Mucosa of rectum (tissue), 2 donors: Measurements from ENCODE around the gene MED13L.

Experiments used
- H3K27ac ChIP-seq, 2 donors: one replicate each; pipeline ENCODE4 v1.7.0; 2013; ENCODE audit warnings: inconsistent platforms in 2 of 2, low read depth in 2 of 2, low read length in 2 of 2
- H3K27me3 ChIP-seq, 2 donors: one replicate each; pipeline ENCODE4 v1.7.0; 2013; ENCODE audit warnings: low read length in 2 of 2; ENCODE audit not compliant: control insufficient read depth in 2 of 2, insufficient read depth in 2 of 2
- H3K36me3 ChIP-seq, 2 donors: one replicate each; pipeline ENCODE4 v1.7.0; 2013; ENCODE audit warnings: low read length in 2 of 2; ENCODE audit not compliant: control insufficient read depth in 2 of 2, insufficient read depth in 2 of 2
- H3K4me1 ChIP-seq, 2 donors: one replicate each; pipeline ENCODE4 v1.7.0; 2013; ENCODE audit warnings: low read length in 2 of 2, mild to moderate bottlenecking in 1 of 2; ENCODE audit not compliant: control insufficient read depth in 2 of 2, insufficient read depth in 2 of 2
- H3K4me3 ChIP-seq, 2 donors: one replicate each; pipeline ENCODE4 v1.7.0; 2013; ENCODE audit warnings: low read length in 2 of 2
- H3K9ac ChIP-seq, 2 donors: one replicate each; pipeline ENCODE4 v1.7.0; 2013; ENCODE audit warnings: low read length in 2 of 2, low read depth in 1 of 2, mild to moderate bottlenecking in 1 of 2
- H3K9me3 ChIP-seq, 2 donors: one replicate each; pipeline ENCODE4 v1.7.0; 2013; ENCODE audit warnings: low read length in 2 of 2; ENCODE audit not compliant: control insufficient read depth in 2 of 2
- donor health status: healthy.
- donor health status: Normal muscosa, but diverticular disease.

MED13L gene

DNA sequence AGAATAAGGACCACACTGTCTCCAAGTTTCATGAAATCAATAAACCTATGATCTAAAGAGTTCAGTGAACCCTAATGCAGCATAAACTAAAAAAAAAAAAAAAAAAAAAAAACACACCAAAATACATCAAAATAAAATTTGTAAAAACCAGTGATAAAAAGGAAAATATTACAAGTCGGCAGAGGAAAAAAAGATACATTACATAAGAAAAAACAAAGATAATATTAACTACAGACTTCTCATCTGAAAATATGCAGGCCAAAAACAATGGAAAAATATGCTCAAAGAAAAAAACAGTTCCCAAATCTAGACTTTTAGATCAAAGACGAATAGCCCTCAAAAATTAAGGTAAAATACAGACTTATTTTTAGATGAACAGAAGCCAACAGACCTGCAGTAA lies 27.6 kb downstream of the MED13L start:
- Histone ChIP-seq H3K4me1 (peaks cover 0 to 5% of the 10 kb centered on the region in 2 donors), H3K4me3 (no peak overlapping the region), H3K9ac (no peak overlapping the region), H3K9me3 (no peaks in the 10 kb centered on the region), H3K27ac (no peak overlapping the region), H3K27me3 (no peaks in the 10 kb centered on the region), H3K36me3 (no peaks in the 10 kb centered on the region)

- Histone ChIP-seq H3K4me1 (peaks cover 0 to 15% of the 10 kb centered on the region in 2 donors), H3K27me3 (no peaks in the 10 kb centered on the region), H3K9me3 (no peaks in the 10 kb centered on the region), H3K27ac (no peak overlapping the region), H3K4me3 (no peak overlapping the region), H3K9ac (no peak overlapping the region), H3K36me3 (no peaks in the 10 kb centered on the region)
Observed at GRCh38 chr12:116248930-116249329, 28.6 kb downstream of the MED13L start.

DNA sequence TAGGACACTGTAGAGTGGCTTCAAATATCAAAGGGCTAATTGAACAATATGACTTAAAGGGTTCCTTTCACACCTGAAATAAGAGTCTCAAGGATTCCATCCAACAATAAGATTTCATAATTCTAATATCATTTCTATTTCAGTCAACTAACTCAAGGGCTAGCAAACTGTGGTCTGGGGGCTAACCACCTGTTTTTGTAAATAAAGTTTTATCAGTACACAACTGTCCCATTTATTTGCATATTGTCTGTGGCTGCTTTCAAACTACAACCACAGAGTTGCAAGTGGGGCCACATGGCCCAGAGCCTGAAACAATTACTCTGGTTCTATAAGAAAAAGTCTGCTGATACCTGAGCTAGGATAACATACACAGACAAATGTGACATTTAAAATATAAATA lies 29.1 kb downstream of the MED13L start:
- no peaks in the 10 kb centered on the region for H3K27me3 ChIP-seq
- H3K4me3 ChIP-seq, result no peak overlapping the region
- no peaks in the 10 kb centered on the region for H3K36me3 ChIP-seq
- H3K9me3 ChIP-seq, result no peaks in the 10 kb centered on the region
- H3K9ac ChIP-seq, result no peak overlapping the region
- H3K27ac ChIP-seq, result no peak overlapping the region
- H3K4me1 ChIP-seq, result peaks cover 3 to 18% of the 10 kb centered on the region in 2 donors

DNA sequence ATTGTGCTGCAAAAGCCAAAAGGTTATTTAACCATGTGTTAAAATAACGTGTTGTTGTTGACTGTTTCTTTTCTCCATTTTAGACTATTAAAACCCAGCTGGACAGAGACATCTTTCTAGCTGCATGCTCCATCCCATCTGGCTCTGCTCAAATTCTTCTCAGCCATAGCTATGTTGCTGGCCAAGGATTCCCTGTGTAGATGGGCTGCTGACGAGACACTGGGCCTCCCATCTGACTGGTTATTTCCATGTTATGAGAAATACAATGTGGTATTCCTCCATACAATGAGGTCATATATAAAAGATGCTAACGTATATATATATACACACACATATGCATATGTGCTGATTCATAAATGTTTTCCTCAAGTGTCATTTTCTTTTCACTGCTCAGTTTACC lies 30.1 kb downstream of the MED13L start:
- Histone ChIP-seq H3K27me3 (no peaks in the 10 kb centered on the region), H3K36me3 (no peaks in the 10 kb centered on the region), H3K9ac (no peak overlapping the region), H3K9me3 (no peaks in the 10 kb centered on the region), H3K4me1 (peaks cover 3 to 18% of the 10 kb centered on the region in 2 donors), H3K4me3 (no peak overlapping the region), H3K27ac (no peak overlapping the region)

DNA sequence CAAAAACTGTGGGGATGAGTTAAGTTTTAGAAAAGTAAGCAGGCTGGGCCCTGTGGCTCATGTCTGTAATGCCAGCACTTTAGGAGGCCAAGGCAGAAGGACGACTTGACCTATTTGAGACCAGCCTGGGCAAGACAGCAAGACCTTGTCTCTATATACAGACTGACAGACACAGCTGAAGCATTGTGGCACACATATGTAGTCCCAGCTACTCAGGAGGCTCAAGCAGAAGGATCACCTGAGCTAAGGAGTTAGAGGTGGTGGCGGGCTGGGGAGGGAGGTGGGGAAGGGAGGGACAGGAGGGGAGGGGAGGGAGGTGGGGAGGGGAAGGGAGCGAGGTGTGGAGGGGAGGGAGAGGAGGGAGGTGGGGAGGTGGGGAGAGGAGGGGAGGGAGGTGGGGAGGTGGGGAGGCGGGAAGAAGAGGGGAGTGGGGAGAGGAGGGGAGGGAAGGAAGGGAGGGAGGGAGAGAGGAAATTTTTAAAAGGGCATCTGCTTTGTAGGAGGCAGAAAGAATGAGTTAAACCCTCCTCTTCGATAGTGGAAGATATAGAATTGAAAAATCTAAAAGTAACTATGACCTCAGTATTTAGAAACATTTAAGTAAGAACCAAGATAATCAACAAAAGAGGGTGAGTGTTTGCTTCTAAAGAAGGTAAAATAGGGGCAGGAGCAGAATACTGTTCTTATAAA lies 30.9 kb downstream of the MED13L start:
- Histone ChIP-seq H3K27me3 (no peaks in the 10 kb centered on the region), H3K9ac (no peak overlapping the region), H3K9me3 (no peaks in the 10 kb centered on the region), H3K4me1 (peaks cover 3 to 18% of the 10 kb centered on the region in 2 donors), H3K36me3 (no peaks in the 10 kb centered on the region), H3K27ac (no peak overlapping the region), H3K4me3 (no peak overlapping the region)

- Histone ChIP-seq H3K27ac (no peak overlapping the region), H3K9me3 (no peaks in the 10 kb centered on the region), H3K4me3 (no peak overlapping the region), H3K4me1 (peaks cover 3 to 18% of the 10 kb centered on the region in 2 donors), H3K9ac (no peak overlapping the region), H3K36me3 (no peaks in the 10 kb centered on the region), H3K27me3 (no peaks in the 10 kb centered on the region)
Observed at GRCh38 chr12:116245189-116245588, 32.3 kb downstream of the MED13L start.

- Histone ChIP-seq H3K4me3 (no peak overlapping the region), H3K27ac (no peak overlapping the region), H3K9ac (no peak overlapping the region), H3K27me3 (no peaks in the 10 kb centered on the region), H3K4me1 (peaks cover 3 to 18% of the 10 kb centered on the region in 2 donors), H3K36me3 (no peaks in the 10 kb centered on the region), H3K9me3 (no peaks in the 10 kb centered on the region)
Observed at GRCh38 chr12:116244474-116245090, 32.9 kb downstream of the MED13L start.

GRCh38 chr12:116244001-116244400 lies 33.5 kb downstream of the MED13L start:
- Histone ChIP-seq H3K9ac (no peak overlapping the region), H3K27ac (no peak overlapping the region), H3K27me3 (no peaks in the 10 kb centered on the region), H3K9me3 (no peaks in the 10 kb centered on the region), H3K36me3 (no peaks in the 10 kb centered on the region), H3K4me1 (peaks cover 3 to 18% of the 10 kb centered on the region in 2 donors), H3K4me3 (no peak overlapping the region)

GRCh38 chr12:116242740-116243139 lies 34.8 kb downstream of the MED13L start:
- no peak overlapping the region for H3K4me3 ChIP-seq
- H3K4me1 ChIP-seq, result peaks cover 3 to 18% of the 10 kb centered on the region in 2 donors
- H3K9ac ChIP-seq, result no peak overlapping the region
- no peak overlapping the region for H3K27ac ChIP-seq
- H3K27me3 ChIP-seq, result no peaks in the 10 kb centered on the region
- H3K36me3 ChIP-seq, result no peaks in the 10 kb centered on the region
- no peaks in the 10 kb centered on the region for H3K9me3 ChIP-seq

DNA sequence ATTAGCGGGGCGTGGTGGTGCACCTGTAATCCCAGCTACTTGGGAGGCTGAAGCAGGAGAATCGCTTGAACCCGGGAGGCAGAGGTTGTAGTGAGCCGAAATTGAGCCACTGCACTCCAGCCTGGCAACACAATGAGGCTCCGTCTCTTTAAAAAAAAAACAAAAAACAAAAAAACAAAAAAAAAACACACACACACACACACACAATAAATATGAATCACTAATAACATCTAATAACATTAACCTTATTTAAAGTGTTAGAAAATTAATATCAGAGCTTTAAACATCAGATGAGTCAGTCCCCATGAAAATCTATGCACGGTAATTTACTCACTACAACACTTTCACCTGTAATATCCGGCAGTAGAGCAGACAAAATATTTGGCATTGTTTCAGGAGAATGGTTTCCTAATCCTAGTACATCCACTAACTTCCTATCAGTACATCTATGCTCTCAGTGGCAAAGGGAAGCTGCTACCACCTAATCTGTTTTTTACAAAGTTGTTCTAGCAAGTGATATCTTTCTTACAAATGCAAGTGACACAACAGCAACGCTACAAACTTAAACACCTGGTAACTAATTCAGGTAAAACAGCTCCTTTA lies 36.2 kb downstream of the MED13L start:
- Histone ChIP-seq H3K36me3 (no peaks in the 10 kb centered on the region), H3K4me3 (no peak overlapping the region), H3K9me3 (no peaks in the 10 kb centered on the region), H3K9ac (no peak overlapping the region), H3K27me3 (no peaks in the 10 kb centered on the region), H3K4me1 (peaks cover 6 to 16% of the 10 kb centered on the region in 2 donors), H3K27ac (no peak overlapping the region)
